ENCODE measurements around the gene ZGPAT. TPM values are rescaled to one million over a fixed set of nuclear protein-coding genes. Genes with fewer than 3 reads are reported as not detected.

The ZGPAT gene
- total and polyA plus RNA-seq, 2 of the 13 experiments (the other 11 are each of a cell fraction or from before 2014, with no cell fraction given), result 23.0 to 41.9 TPM

DNA sequence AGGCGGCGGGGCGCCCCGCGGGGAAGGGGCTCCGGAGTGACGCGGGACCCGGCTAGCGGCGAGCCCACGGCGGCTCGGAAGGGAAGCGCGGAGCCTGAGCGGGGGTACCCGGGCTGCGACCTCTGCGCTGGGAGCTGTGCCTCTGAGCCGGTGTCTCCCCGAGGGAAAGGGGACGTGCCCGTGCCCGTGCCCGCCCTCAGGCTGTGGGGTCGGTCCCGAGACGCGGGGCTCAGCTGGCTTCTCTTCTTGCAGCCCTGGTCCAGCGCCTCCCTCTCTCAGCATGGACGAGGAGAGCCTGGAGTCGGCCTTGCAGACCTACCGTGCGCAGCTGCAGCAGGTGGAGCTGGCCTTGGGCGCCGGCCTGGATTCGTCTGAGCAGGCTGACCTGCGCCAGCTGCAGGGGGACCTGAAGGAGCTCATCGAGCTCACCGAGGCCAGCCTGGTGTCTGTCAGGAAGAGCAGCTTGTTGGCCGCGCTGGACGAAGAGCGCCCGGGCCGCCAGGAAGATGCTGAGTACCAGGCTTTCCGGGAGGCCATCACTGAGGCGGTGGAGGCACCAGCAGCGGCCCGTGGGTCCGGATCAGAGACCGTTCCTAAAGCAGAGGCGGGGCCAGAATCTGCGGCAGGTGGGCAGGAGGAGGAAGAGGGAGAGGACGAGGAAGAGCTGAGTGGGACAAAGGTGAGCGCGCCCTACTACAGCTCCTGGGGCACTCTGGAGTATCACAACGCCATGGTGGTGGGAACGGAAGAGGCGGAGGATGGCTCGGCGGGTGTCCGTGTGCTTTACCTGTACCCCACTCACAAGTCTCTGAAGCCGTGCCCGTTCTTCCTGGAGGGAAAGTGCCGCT, 686 bp downstream of the ZGPAT start (continued):
- TF ChIP-seq SMYD3 (CRISPR knock-in tag; IDR thresholded peaks at IDR 0.05), result no peak
- no peak for TF ChIP-seq NCOA1 (CRISPR knock-in tag; IDR thresholded peaks at IDR 0.05)
- TF ChIP-seq, protein P1, sequence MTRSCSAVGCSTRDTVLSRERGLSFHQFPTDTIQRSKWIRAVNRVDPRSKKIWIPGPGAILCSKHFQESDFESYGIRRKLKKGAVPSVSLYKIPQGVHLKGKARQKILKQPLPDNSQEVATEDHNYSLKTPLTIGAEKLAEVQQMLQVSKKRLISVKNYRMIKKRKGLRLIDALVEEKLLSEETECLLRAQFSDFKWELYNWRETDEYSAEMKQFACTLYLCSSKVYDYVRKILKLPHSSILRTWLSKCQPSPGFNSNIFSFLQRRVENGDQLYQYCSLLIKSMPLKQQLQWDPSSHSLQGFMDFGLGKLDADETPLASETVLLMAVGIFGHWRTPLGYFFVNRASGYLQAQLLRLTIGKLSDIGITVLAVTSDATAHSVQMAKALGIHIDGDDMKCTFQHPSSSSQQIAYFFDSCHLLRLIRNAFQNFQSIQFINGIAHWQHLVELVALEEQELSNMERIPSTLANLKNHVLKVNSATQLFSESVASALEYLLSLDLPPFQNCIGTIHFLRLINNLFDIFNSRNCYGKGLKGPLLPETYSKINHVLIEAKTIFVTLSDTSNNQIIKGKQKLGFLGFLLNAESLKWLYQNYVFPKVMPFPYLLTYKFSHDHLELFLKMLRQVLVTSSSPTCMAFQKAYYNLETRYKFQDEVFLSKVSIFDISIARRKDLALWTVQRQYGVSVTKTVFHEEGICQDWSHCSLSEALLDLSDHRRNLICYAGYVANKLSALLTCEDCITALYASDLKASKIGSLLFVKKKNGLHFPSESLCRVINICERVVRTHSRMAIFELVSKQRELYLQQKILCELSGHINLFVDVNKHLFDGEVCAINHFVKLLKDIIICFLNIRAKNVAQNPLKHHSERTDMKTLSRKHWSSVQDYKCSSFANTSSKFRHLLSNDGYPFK (CRISPR knock-in tag; IDR thresholded peaks at IDR 0.05; ENCODE audit: borderline replicate concordance), result 0 out of 2 replicates have a peak, but pooled peaks have one; percentile 16
- TF ChIP-seq, protein P2, sequence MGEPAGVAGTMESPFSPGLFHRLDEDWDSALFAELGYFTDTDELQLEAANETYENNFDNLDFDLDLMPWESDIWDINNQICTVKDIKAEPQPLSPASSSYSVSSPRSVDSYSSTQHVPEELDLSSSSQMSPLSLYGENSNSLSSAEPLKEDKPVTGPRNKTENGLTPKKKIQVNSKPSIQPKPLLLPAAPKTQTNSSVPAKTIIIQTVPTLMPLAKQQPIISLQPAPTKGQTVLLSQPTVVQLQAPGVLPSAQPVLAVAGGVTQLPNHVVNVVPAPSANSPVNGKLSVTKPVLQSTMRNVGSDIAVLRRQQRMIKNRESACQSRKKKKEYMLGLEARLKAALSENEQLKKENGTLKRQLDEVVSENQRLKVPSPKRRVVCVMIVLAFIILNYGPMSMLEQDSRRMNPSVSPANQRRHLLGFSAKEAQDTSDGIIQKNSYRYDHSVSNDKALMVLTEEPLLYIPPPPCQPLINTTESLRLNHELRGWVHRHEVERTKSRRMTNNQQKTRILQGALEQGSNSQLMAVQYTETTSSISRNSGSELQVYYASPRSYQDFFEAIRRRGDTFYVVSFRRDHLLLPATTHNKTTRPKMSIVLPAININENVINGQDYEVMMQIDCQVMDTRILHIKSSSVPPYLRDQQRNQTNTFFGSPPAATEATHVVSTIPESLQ (CRISPR knock-in tag; conservative IDR thresholded peaks at IDR 0.05), result no peak
- peak; percentile 34 for TF ChIP-seq HNRNPLL (IDR thresholded peaks at IDR 0.05; ENCODE audit: low read depth, low read length, poor library complexity, severe bottlenecking)
- no peak for TF ChIP-seq ZNF484 (CRISPR knock-in tag; IDR thresholded peaks at IDR 0.05; ENCODE audit: borderline replicate concordance, low read depth)
- TF ChIP-seq CREB1 (IDR thresholded peaks at IDR 0.05), result no peak
- no peak for TF ChIP-seq CREB1 (CRISPR knock-in tag; IDR thresholded peaks at IDR 0.05)
- TF ChIP-seq, protein P3, sequence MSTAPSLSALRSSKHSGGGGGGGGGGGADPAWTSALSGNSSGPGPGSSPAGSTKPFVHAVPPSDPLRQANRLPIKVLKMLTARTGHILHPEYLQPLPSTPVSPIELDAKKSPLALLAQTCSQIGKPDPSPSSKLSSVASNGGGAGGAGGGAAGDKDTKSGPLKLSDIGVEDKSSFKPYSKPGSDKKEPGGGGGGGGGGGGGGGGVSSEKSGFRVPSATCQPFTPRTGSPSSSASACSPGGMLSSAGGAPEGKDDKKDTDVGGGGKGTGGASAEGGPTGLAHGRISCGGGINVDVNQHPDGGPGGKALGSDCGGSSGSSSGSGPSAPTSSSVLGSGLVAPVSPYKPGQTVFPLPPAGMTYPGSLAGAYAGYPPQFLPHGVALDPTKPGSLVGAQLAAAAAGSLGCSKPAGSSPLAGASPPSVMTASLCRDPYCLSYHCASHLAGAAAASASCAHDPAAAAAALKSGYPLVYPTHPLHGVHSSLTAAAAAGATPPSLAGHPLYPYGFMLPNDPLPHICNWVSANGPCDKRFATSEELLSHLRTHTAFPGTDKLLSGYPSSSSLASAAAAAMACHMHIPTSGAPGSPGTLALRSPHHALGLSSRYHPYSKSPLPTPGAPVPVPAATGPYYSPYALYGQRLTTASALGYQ (CRISPR knock-in tag; IDR thresholded peaks at IDR 0.05), result no peak
- no peak for TF ChIP-seq ZNF24 (IDR thresholded peaks at IDR 0.05)
- TF ChIP-seq TBX3 (IDR thresholded peaks at IDR 0.05; ENCODE audit: borderline replicate concordance), result no peak
- no peak for TF ChIP-seq ZNF703 (CRISPR knock-in tag; IDR thresholded peaks at IDR 0.05; ENCODE audit: borderline replicate concordance)
- TF ChIP-seq, protein P4, sequence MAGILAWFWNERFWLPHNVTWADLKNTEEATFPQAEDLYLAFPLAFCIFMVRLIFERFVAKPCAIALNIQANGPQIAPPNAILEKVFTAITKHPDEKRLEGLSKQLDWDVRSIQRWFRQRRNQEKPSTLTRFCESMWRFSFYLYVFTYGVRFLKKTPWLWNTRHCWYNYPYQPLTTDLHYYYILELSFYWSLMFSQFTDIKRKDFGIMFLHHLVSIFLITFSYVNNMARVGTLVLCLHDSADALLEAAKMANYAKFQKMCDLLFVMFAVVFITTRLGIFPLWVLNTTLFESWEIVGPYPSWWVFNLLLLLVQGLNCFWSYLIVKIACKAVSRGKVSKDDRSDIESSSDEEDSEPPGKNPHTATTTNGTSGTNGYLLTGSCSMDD (CRISPR knock-in tag; IDR thresholded peaks at IDR 0.05), result peak; percentile 86; the same call in 1 of the 2 replicates
- TF ChIP-seq ZNF17 (CRISPR knock-in tag; IDR thresholded peaks at IDR 0.05), result no peak
- TF ChIP-seq SOX5 (CRISPR knock-in tag; IDR thresholded peaks at IDR 0.05; ENCODE audit: borderline replicate concordance), result no peak
- TF ChIP-seq SSRP1 (CRISPR knock-in tag; IDR thresholded peaks at IDR 0.05), result no peak
- TF ChIP-seq ZNF570 (CRISPR knock-in tag; IDR thresholded peaks at IDR 0.05; ENCODE audit: borderline replicate concordance), result no peak
- TF ChIP-seq, protein P5, sequence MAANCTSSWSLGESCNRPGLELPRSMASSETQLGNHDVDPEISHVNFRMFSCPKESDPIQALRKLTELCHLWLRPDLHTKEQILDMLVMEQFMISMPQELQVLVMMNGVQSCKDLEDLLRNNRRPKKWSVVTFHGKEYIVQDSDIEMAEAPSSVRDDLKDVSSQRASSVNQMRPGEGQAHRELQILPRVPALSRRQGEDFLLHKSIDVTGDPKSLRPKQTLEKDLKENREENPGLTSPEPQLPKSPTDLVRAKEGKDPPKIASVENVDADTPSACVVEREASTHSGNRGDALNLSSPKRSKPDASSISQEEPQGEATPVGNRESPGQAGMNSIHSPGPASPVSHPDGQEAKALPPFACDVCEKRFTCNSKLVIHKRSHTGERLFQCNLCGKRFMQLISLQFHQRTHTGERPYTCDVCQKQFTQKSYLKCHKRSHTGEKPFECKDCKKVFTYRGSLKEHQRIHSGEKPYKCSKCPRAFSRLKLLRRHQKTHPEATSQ (CRISPR knock-in tag; IDR thresholded peaks at IDR 0.05; ENCODE audit: borderline replicate concordance), result no peak
- TF ChIP-seq ZNF33B (CRISPR knock-in tag; IDR thresholded peaks at IDR 0.05), result no peak; the same call in 1 of the 2 replicates
- no peak for TF ChIP-seq SMAD9 (CRISPR knock-in tag; IDR thresholded peaks at IDR 0.05)
- peak; percentile 30; the same call in 1 of the 2 replicates for TF ChIP-seq ZNF891 (CRISPR knock-in tag; IDR thresholded peaks at IDR 0.05)
